Neural progenitor cell (in vitro differentiated cells): ENCODE data around the gene MN1. TPM values are rescaled to one million over a fixed set of nuclear protein-coding genes. Genes with fewer than 3 reads are reported as not detected.

Experiments used
- DNase-seq: peaks from one replicate; pipeline ENCODE4 v3.0.0-alpha.2; 2016; ENCODE audit warnings: low spot score
- H2AFZ ChIP-seq: fragments of 200-600 bp; sonication (generic); replicated peaks from 2 replicates; pipeline ENCODE4 v1.6.1; 2016; ENCODE audit warnings: antibody characterized with exemption
- H3F3A ChIP-seq: fragments of 200-600 bp; sonication (generic); 2 replicates; pipeline ENCODE4 v1.6.1; 2016; ENCODE audit warnings: antibody characterized with exemption, low read depth
- H3K27ac ChIP-seq: fragments of 200-600 bp; sonication (generic); 2 replicates; pipeline ENCODE4 v1.5.1; 2016; ENCODE audit warnings: mild to moderate bottlenecking
- H3K27me3 ChIP-seq: fragments of 200-600 bp; sonication (generic); 2 replicates; pipeline ENCODE4 v1.6.1; 2016; ENCODE audit warnings: mild to moderate bottlenecking, moderate library complexity
- H3K36me3 ChIP-seq: fragments of 200-600 bp; sonication (generic); 2 replicates; pipeline ENCODE4 v1.5.1; 2016
- H3K4me1 ChIP-seq: fragments of 200-600 bp; sonication (generic); 2 replicates; pipeline ENCODE4 v1.6.1; 2016; ENCODE audit warnings: mixed run types
- H3K4me2 ChIP-seq: fragments of 200-600 bp; sonication (generic); 2 replicates; pipeline ENCODE4 v1.6.1; 2016
- H3K4me3 ChIP-seq: fragments of 200-600 bp; sonication (generic); 2 replicates; pipeline ENCODE4 v1.5.1; 2016
- H3K79me2 ChIP-seq: fragments of 200-600 bp; sonication (generic); 2 replicates; pipeline ENCODE4 v1.6.1; 2016; ENCODE audit warnings: low read depth
- H3K9ac ChIP-seq: fragments of 200-600 bp; sonication (generic); 2 replicates; pipeline ENCODE4 v1.6.1; 2016
- H3K9me3 ChIP-seq: fragments of 200-600 bp; sonication (generic); 2 replicates; pipeline ENCODE4 v1.5.1; 2016; ENCODE audit warnings: low read depth
- H4K20me1 ChIP-seq: fragments of 200-600 bp; sonication (generic); 2 replicates; pipeline ENCODE4 v1.6.1; 2016; ENCODE audit warnings: low read depth
- H3K27ac Mint-ChIP-seq: 3 replicates; pipeline ENCODE4 v1.8.0; 2021; ENCODE audit warnings: mixed read lengths
- H3K27me3 Mint-ChIP-seq: 2 replicates; pipeline ENCODE4 v1.8.0; 2022; ENCODE audit warnings: low read depth, mild to moderate bottlenecking, inconsistent platforms, moderate library complexity, mixed read lengths; ENCODE audit not compliant: insufficient read depth
- H3K36me3 Mint-ChIP-seq: 3 replicates; pipeline ENCODE4 v1.8.0; 2021; ENCODE audit warnings: mixed read lengths
- H3K4me1 Mint-ChIP-seq: 3 replicates; pipeline ENCODE4 v1.8.0; 2021; ENCODE audit warnings: mixed read lengths
- H3K4me3 Mint-ChIP-seq: 3 replicates; pipeline ENCODE4 v1.8.0; 2021; ENCODE audit warnings: mild to moderate bottlenecking, moderate library complexity, mixed read lengths
- H3K9me3 Mint-ChIP-seq: 3 replicates; pipeline ENCODE4 v1.8.0; 2020; ENCODE audit warnings: mixed read lengths
- EZH2 ChIP-seq: fragments of 200-600 bp; sonication (generic); IDR thresholded peaks from 2 replicates; pipeline ENCODE4 v1.6.1; 2017; ENCODE audit warnings: antibody characterized with exemption, mild to moderate bottlenecking, moderate library complexity
- EZH2phosphoT487 ChIP-seq: fragments of 200-600 bp; sonication (generic); IDR thresholded peaks from 2 replicates; pipeline ENCODE4 v1.6.1; 2017; ENCODE audit warnings: antibody characterized with exemption
- total RNA-seq: library from RNA; depleted of rRNA; stranded (reverse); fragments of >200 nt; gene quantifications from 2 replicates; pipeline ENCODE4 v1.2.3, GENCODE V29; 2015; ENCODE audit warnings: low replicate concordance
- TF ChIP-seq, protein P1 (sequence below): fragments of 200-600 bp; sonication (generic); IDR thresholded peaks from 2 replicates; pipeline ENCODE4 v1.5.1; 2017; ENCODE audit warnings: antibody characterized with exemption, mild to moderate bottlenecking

Gene MN1
- total RNA-seq, 1 donor from 2014 or later, result 13.3 TPM

DNA sequence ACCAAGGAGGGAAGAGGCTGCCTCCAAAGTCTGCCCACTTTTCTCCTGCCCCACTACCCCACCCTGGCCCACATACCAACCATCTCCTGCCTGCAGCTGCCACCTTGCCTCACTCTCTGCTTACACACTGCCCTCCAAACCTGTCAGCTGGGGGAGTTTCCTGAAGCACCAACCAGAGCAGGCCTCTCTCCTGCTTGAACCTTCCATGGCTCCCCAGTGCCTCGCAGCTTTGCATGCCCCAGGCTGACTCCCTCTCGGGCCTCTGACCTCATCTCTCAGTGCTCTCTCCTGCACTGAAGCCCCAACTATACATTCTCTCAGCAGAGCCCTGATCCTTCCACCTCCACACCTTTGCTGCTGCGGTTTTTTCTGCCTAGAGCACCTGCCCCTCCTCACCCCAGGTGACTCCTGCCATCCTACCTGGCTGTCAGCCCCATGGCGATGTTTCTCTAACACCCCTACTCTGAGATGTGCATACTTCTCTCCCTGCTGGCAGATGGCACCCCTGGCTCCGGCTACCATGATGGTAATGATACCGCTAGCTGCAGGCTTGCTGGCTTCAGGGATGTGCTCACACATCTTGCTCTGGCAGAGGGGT is 43.5 kb downstream of the MN1 start:
- H3K36me3 ChIP-seq, result no peaks in the 10 kb centered on the region
- H3K4me3 ChIP-seq, result no peak overlapping the region
- Mint-ChIP-seq H3K9me3 (no peaks in the 10 kb centered on the region), H3K27ac (peak overlapping the region; percentile 7), H3K4me3 (no peak overlapping the region), H3K4me1 (peaks cover 47% of the 10 kb centered on the region), H3K27me3 (peaks cover 5% of the 10 kb centered on the region), H3K36me3 (peaks cover 9% of the 10 kb centered on the region)
- H3K79me2 ChIP-seq, result peaks cover 22% of the 10 kb centered on the region
- no peak overlapping the region for H3K27ac ChIP-seq
- H3K27me3 ChIP-seq, result no peaks in the 10 kb centered on the region
- TF ChIP-seq, protein P1, sequence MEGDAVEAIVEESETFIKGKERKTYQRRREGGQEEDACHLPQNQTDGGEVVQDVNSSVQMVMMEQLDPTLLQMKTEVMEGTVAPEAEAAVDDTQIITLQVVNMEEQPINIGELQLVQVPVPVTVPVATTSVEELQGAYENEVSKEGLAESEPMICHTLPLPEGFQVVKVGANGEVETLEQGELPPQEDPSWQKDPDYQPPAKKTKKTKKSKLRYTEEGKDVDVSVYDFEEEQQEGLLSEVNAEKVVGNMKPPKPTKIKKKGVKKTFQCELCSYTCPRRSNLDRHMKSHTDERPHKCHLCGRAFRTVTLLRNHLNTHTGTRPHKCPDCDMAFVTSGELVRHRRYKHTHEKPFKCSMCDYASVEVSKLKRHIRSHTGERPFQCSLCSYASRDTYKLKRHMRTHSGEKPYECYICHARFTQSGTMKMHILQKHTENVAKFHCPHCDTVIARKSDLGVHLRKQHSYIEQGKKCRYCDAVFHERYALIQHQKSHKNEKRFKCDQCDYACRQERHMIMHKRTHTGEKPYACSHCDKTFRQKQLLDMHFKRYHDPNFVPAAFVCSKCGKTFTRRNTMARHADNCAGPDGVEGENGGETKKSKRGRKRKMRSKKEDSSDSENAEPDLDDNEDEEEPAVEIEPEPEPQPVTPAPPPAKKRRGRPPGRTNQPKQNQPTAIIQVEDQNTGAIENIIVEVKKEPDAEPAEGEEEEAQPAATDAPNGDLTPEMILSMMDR, result no peak
- TF ChIP-seq EZH2phosphoT487 (no peak), EZH2 (no peak)
- no peaks in the 10 kb centered on the region for H3F3A ChIP-seq
- DNase-seq, result no peak
- peaks cover 69% of the 10 kb centered on the region for H4K20me1 ChIP-seq
- no peak overlapping the region for H3K9ac ChIP-seq
- H3K9me3 ChIP-seq, result no peaks in the 10 kb centered on the region
- H3K4me1 ChIP-seq, result no peaks in the 10 kb centered on the region
- no peak overlapping the region for H2AFZ ChIP-seq
- no peak overlapping the region for H3K4me2 ChIP-seq

GRCh38 chr22:27756212-27756660 is 45.3 kb downstream of the MN1 start:
- peaks cover 3% of the 10 kb centered on the region for H3K4me1 ChIP-seq
- H3K27ac ChIP-seq, result peak overlapping the region; percentile 58
- peaks cover 50% of the 10 kb centered on the region for H3K4me1 Mint-ChIP-seq
- H3K4me3 Mint-ChIP-seq, result no peak overlapping the region
- no peak overlapping the region for H2AFZ ChIP-seq
- H3K27me3 Mint-ChIP-seq, result peaks cover 5% of the 10 kb centered on the region
- no peak for DNase-seq
- no peaks in the 10 kb centered on the region for H3K36me3 ChIP-seq
- H3F3A ChIP-seq, result peaks cover 7% of the 10 kb centered on the region
- H3K36me3 Mint-ChIP-seq, result peaks cover 9% of the 10 kb centered on the region
- no peak overlapping the region for H3K4me2 ChIP-seq
- TF ChIP-seq, protein P1, result no peak
- TF ChIP-seq EZH2 (no peak), EZH2phosphoT487 (no peak)
- H4K20me1 ChIP-seq, result peaks cover 71% of the 10 kb centered on the region
- H3K4me3 ChIP-seq, result no peak overlapping the region
- no peaks in the 10 kb centered on the region for H3K27me3 ChIP-seq
- H3K9me3 ChIP-seq, result no peaks in the 10 kb centered on the region
- H3K9ac ChIP-seq, result no peak overlapping the region
- no peak overlapping the region for H3K27ac Mint-ChIP-seq
- H3K79me2 ChIP-seq, result peaks cover 31% of the 10 kb centered on the region
- H3K9me3 Mint-ChIP-seq, result no peaks in the 10 kb centered on the region

- Histone ChIP-seq H2AFZ (no peak overlapping the region), H3K79me2 (peaks cover 31% of the 10 kb centered on the region), H3K9ac (no peak overlapping the region), H3K4me2 (no peak overlapping the region), H3K9me3 (no peaks in the 10 kb centered on the region), H3K4me1 (peaks cover 9% of the 10 kb centered on the region), H3K4me3 (no peak overlapping the region), H3K27me3 (no peaks in the 10 kb centered on the region), H3K36me3 (no peaks in the 10 kb centered on the region), H3K27ac (peak overlapping the region; percentile 58), H4K20me1 (peaks cover 71% of the 10 kb centered on the region), H3F3A (peaks cover 12% of the 10 kb centered on the region)
- Mint-ChIP-seq H3K36me3 (peaks cover 8% of the 10 kb centered on the region), H3K4me1 (peaks cover 51% of the 10 kb centered on the region), H3K9me3 (no peaks in the 10 kb centered on the region), H3K27me3 (peaks cover 11% of the 10 kb centered on the region), H3K4me3 (no peak overlapping the region), H3K27ac (no peak overlapping the region)
- DNase-seq, result no peak
- TF ChIP-seq, protein P1, result no peak
- no peak for TF ChIP-seq EZH2phosphoT487
- no peak for TF ChIP-seq EZH2
These were observed 45.9 kb downstream of the MN1 start for GRCh38 chr22:27755521-27756211.
